Muscle layer of duodenum (tissue), 2 donors: ENCODE measurements around the gene RHOH.
"Not testable (repeated sequence)": the region's sequence is repeated elsewhere in the genome, so short reads cannot be mapped to it uniquely, and the experiment has no call there.

Source experiments
- H3K27ac ChIP-seq: one replicate; pipeline ENCODE4 v1.7.0; 2013; ENCODE audit warnings: mild to moderate bottlenecking, low read length
- H3K27me3 ChIP-seq: one replicate; pipeline ENCODE4 v1.7.0; 2013; ENCODE audit warnings: low read depth, mild to moderate bottlenecking, control low read depth, low read length
- H3K36me3 ChIP-seq, 2 donors: one replicate each; pipeline ENCODE4 v1.7.0; 2013; ENCODE audit warnings: low read length in 2 of 2, control low read depth in 1 of 2, mild to moderate bottlenecking in 1 of 2; ENCODE audit not compliant: insufficient read depth in 2 of 2, control insufficient read depth in 1 of 2
- H3K4me1 ChIP-seq, 2 donors: one replicate each; pipeline ENCODE4 v1.7.0; 2013; ENCODE audit warnings: low read length in 2 of 2, mild to moderate bottlenecking in 2 of 2, control low read depth in 1 of 2, moderate library complexity in 1 of 2; ENCODE audit not compliant: insufficient read depth in 2 of 2, control insufficient read depth in 1 of 2
- H3K4me3 ChIP-seq, 2 donors: one replicate each; pipeline ENCODE4 v1.7.0; 2013; ENCODE audit warnings: low read length in 2 of 2, low read depth in 1 of 2, mild to moderate bottlenecking in 1 of 2
- H3K9me3 ChIP-seq, 2 donors: one replicate each; pipeline ENCODE4 v1.7.0; 2013; ENCODE audit warnings: low read length in 2 of 2, control low read depth in 1 of 2, mild to moderate bottlenecking in 1 of 2; ENCODE audit not compliant: control insufficient read depth in 1 of 2
- donor health status: healthy.

The RHOH gene

GRCh38 chr4:40294339-40294738, 97.5 kb downstream of the RHOH start:
- no peaks in the 10 kb centered on the region for H3K4me1 ChIP-seq

GRCh38 chr4:40295030-40295429, 98.2 kb downstream of the RHOH start:
- H3K4me1 ChIP-seq, H3K27me3 ChIP-seq, H3K4me3 ChIP-seq, H3K9me3 ChIP-seq, H3K27ac ChIP-seq, H3K36me3 ChIP-seq: not testable (repeated sequence)

More at GRCh38 chr4:40294339-40294738, 97.5 kb downstream of the RHOH start:
- Histone ChIP-seq H3K9me3 (no peaks in the 10 kb centered on the region), H3K36me3 (no peaks in the 10 kb centered on the region), H3K27ac (no peak overlapping the region), H3K27me3 (peaks cover 5% of the 10 kb centered on the region), H3K4me3 (no peak overlapping the region)

- no peak overlapping the region for H3K4me3 ChIP-seq
- H3K27me3 ChIP-seq, result peaks cover 5% of the 10 kb centered on the region
- H3K27ac ChIP-seq, result no peak overlapping the region
- no peaks in the 10 kb centered on the region for H3K4me1 ChIP-seq
- H3K9me3 ChIP-seq, result no peaks in the 10 kb centered on the region
- H3K36me3 ChIP-seq, result no peaks in the 10 kb centered on the region
These were observed 98.7 kb downstream of the RHOH start for GRCh38 chr4:40295572-40295971.
